ENCODE results near the gene CORO2B. TPM values are rescaled to one million over a fixed set of nuclear protein-coding genes. Genes with fewer than 3 reads are reported as not detected.

The CORO2B gene
- total and polyA plus RNA-seq, 8 donors, result 0.56 to 7.7 (median 1.7) TPM

DNA sequence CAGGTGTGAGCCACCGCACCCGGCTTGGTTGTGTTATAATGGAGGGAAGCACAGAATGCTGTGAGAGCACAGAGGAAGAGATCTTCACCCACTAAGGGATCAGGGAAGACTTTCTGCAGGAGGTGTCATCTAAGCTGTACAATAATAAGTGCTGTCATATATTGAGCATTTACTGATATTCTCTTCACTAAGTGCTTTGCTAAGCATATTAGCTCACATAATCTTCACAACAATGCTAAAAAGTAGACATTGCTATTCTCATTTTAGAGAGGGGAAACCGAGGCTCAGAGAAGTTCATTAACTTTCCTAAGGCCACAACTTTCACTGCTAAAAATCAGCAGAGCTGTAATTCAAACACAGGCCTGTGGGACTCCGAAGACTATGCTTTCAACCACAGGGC, 115.3 kb downstream of the CORO2B start:
- no peak for FAIRE-seq
- no peak for ATAC-seq
- TF ChIP-seq, protein P1, sequence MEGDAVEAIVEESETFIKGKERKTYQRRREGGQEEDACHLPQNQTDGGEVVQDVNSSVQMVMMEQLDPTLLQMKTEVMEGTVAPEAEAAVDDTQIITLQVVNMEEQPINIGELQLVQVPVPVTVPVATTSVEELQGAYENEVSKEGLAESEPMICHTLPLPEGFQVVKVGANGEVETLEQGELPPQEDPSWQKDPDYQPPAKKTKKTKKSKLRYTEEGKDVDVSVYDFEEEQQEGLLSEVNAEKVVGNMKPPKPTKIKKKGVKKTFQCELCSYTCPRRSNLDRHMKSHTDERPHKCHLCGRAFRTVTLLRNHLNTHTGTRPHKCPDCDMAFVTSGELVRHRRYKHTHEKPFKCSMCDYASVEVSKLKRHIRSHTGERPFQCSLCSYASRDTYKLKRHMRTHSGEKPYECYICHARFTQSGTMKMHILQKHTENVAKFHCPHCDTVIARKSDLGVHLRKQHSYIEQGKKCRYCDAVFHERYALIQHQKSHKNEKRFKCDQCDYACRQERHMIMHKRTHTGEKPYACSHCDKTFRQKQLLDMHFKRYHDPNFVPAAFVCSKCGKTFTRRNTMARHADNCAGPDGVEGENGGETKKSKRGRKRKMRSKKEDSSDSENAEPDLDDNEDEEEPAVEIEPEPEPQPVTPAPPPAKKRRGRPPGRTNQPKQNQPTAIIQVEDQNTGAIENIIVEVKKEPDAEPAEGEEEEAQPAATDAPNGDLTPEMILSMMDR (IDR thresholded peaks at IDR 0.05), result no peak
- H3K4me3 ChIP-seq, result no peak overlapping the region
- H3K36me3 ChIP-seq, result no peaks in the 10 kb centered on the region
- WGBS, 2 donors, result 85 to 90% methylated on average over 4 of the region's 4 CpGs
- no peak overlapping the region for H3K27ac ChIP-seq
- no peaks in the 10 kb centered on the region for H3K4me1 ChIP-seq
- H3K27me3 ChIP-seq, result no peaks in the 10 kb centered on the region
- H3K9me3 ChIP-seq, result no peaks in the 10 kb centered on the region
- intact Hi-C loops (cut with DNase I), result no loop called here
- DNase-seq, result no peak

DNA sequence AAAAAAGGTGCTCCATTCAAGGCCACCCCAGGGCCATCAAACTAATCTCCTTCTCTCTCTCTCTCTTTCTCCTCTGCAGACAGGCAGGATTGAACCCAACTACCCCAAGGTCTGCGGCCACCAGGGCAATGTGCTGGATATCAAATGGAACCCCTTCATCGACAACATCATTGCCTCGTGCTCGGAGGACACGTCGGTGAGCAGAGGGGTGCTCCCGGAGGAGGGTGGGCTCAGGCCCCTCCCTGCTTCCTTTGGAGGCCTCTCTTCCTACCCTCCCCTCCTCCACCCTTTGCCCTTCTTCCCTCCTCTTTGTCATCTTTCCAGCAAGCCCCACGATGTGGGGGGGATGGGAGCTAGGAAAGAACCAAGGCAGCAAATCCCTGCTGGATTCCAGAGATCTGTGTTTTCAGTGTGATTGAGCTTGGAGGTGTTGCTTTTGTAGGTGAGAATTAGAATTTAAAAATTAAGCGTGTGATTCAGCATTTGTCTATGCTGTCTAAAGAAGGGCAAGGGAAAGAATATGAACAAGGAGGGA, 116.3 kb downstream of the CORO2B start:
- ATAC-seq (no peak), FAIRE-seq (no peak), DNase-seq (no peak)
- TF ChIP-seq, protein P1 (IDR thresholded peaks at IDR 0.05), result no peak
- Histone ChIP-seq H3K9me3 (no peaks in the 10 kb centered on the region), H3K4me1 (no peaks in the 10 kb centered on the region), H3K27ac (no peak overlapping the region), H3K4me3 (no peak overlapping the region), H3K36me3 (no peaks in the 10 kb centered on the region), H3K27me3 (no peaks in the 10 kb centered on the region)
- intact Hi-C loops (cut with DNase I), result no loop called here
- WGBS, 2 donors, result 69% methylated on average over 9 of the region's 9 CpGs

DNA sequence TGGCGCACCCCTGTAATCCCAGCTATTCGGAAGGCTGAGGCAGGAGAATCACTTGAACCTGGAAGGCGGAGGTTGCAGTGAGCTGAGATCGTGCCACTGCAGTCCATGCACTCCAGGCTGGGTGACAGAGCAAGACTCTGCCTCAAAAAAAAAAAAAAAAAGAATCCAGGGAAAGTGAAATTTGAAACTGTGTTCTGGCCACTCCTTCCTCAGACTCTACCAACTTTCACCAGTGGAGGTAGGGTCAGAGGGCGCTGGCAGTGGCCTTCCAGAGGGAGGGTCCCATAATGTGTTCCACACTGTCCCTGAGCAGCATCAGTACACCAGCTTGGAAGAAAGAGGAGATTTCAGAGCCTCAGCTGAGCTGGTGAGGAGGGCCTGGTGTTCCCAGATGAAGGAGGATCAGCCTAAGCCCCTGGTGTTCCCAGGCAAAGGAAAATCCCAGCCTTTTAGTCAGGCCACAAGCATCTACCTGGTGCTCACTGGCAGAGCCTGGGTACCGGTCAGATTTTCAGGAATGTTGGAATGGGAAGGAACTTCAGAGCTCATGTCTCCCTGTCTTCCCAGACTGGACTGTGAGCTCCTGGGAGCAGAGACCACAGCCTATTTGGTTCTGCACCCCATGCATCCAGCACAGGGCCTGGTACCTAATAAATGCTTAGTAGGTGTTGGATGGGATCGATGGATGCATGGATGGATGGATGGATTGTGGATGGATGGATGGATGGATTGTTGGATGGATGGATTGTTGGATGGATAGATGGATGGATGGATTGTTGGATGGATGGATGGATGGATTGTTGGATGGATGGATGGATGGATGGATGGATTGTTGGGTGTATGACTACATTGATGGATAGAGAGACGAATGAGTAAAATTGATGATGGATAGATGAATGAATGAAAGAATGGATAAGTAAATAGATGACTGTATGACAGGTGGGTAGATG, 117.9 kb downstream of the CORO2B start:
- no peak for FAIRE-seq
- TF ChIP-seq, protein P1 (IDR thresholded peaks at IDR 0.05), result no peak
- H3K27ac ChIP-seq, result no peak overlapping the region
- H3K27me3 ChIP-seq, result no peaks in the 10 kb centered on the region
- no peak for ATAC-seq
- no peaks in the 10 kb centered on the region for H3K9me3 ChIP-seq
- H3K4me3 ChIP-seq, result no peak overlapping the region
- no peak for DNase-seq
- 86 to 87% methylated on average over 8 of the region's 8 CpGs for WGBS, 2 donors
- H3K36me3 ChIP-seq, result no peaks in the 10 kb centered on the region
- H3K4me1 ChIP-seq, result no peaks in the 10 kb centered on the region
- intact Hi-C loops (cut with DNase I), result no loop called here

DNA sequence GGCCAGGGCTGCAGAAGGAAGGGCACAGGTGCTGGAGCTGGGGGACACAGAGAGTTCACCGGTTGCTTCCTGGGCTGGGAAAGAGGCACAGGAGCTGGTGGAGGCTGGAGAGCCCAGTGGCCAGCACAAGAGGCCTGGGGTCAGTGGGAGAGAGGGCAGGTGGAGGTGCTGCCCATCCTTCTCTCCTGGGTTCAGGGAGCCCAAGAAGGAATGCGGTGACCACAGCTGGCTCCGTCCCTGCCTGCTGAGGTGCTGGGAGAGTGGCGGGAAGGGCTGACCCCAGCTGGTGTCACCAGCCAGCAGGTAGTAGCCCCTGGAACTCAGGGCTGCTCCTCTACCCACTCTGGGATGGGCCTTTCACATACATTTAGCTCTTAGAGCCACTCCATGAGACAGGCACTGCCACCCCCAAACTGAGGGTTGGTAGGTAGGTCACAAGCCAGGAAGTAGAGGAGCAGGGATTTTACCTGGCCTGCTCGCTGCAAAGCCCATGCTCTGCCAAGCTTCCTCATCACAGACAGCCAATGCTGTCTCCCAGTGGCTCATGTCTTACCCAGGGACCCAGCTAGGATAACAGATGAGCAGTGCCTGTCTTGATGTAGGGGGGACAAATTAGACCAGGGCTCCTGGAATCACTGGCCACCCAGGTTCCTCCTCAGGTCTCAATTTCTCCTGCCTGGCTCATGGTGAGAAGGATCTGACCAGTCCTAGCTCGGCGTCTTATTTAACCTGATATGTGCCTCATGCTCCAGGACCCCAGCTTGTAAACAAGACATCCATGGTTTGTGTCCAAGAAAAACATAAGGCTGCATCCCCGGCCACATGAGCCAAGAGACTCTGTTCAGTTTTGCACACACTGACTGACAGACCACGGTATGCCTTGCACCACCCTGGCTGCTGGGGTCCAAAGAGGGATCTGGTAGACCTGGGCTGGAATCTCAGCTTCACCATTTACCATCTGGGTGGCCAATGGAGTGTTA, 119.2 kb downstream of the CORO2B start:
- no peaks in the 10 kb centered on the region for H3K9me3 ChIP-seq
- TF ChIP-seq, protein P1 (IDR thresholded peaks at IDR 0.05), result no peak
- intact Hi-C loops (cut with DNase I), result no loop called here
- DNase-seq (no peak), FAIRE-seq (no peak), ATAC-seq (no peak)
- WGBS, 2 donors, result 80 to 86% methylated on average over 9 of the region's 9 CpGs
- no peaks in the 10 kb centered on the region for H3K27me3 ChIP-seq
- no peaks in the 10 kb centered on the region for H3K36me3 ChIP-seq
- no peak overlapping the region for H3K27ac ChIP-seq
- H3K4me1 ChIP-seq, result no peaks in the 10 kb centered on the region
- no peak overlapping the region for H3K4me3 ChIP-seq

Measured in pancreas (tissue), 10 donors.